Mesenchymal stem cell (in vitro differentiated cells and primary cell): ENCODE measurements around the gene ACAD8.
A peak's percentile ranks its signal among the peaks of the same experiment; 100 is the strongest.

Experiments used
- DNase-seq: peaks from one replicate; pipeline ENCODE4 v3.0.0-alpha.2; 2013
- H2AFZ ChIP-seq: one replicate; pipeline ENCODE4 v1.6.1; 2013; ENCODE audit warnings: low read depth, mild to moderate bottlenecking, control low read depth, inconsistent platforms, low read length, moderate library complexity
- H2AK5ac ChIP-seq: 2 replicates; pipeline ENCODE4 v1.6.1; 2013; ENCODE audit warnings: low read length, moderate library complexity, mild to moderate bottlenecking, inconsistent platforms; ENCODE audit not compliant: severe bottlenecking
- H2BK120ac ChIP-seq: one replicate; pipeline ENCODE4 v1.6.1; 2013; ENCODE audit warnings: low read depth, mild to moderate bottlenecking, inconsistent platforms, low read length, moderate library complexity
- H2BK12ac ChIP-seq, 2 experiments: one replicate each; pipeline ENCODE4 v1.6.1; 2013; ENCODE audit warnings: inconsistent platforms in 2 of 2, low read length in 2 of 2, mild to moderate bottlenecking in 2 of 2, moderate library complexity in 2 of 2, control low read depth in 1 of 2
- H2BK15ac ChIP-seq: one replicate; pipeline ENCODE4 v1.6.1; 2013; ENCODE audit warnings: mild to moderate bottlenecking, low read depth, inconsistent platforms; ENCODE audit not compliant: poor library complexity, severe bottlenecking
- H2BK5ac ChIP-seq: 2 replicates; pipeline ENCODE4 v1.6.1; 2013; ENCODE audit warnings: low read depth, mild to moderate bottlenecking, low read length, control low read depth, inconsistent platforms; ENCODE audit not compliant: poor library complexity, severe bottlenecking
- H3K14ac ChIP-seq, 2 experiments: one replicate each; pipeline ENCODE4 v1.6.1; 2013; ENCODE audit warnings: inconsistent platforms in 2 of 2, low read length in 2 of 2, control low read depth in 1 of 2, mild to moderate bottlenecking in 1 of 2, moderate library complexity in 1 of 2
- H3K18ac ChIP-seq, 2 experiments: one replicate each; pipeline ENCODE4 v1.6.1; 2013; ENCODE audit warnings: inconsistent platforms in 2 of 2, low read length in 2 of 2, control low read depth in 1 of 2, low read depth in 1 of 2, mild to moderate bottlenecking in 1 of 2
- H3K23ac ChIP-seq, 2 experiments: one replicate each; pipeline ENCODE4 v1.6.1; 2013; ENCODE audit warnings: inconsistent platforms in 2 of 2, low read length in 2 of 2, mild to moderate bottlenecking in 2 of 2, moderate library complexity in 2 of 2, control low read depth in 1 of 2
- H3K27ac ChIP-seq: 2 replicates; pipeline ENCODE4 v1.5.1; 2013; ENCODE audit warnings: mild to moderate bottlenecking, moderate library complexity, low read length, control low read depth, inconsistent platforms; ENCODE audit not compliant: poor library complexity, severe bottlenecking
- H3K27me3 ChIP-seq, 2 experiments: 2 replicates each; pipeline versions ENCODE4 v1.6.1 to v1.7.0; 2013; ENCODE audit warnings: low read length in 2 of 2, mild to moderate bottlenecking in 2 of 2, moderate library complexity in 2 of 2, control low read depth in 1 of 2, inconsistent platforms in 1 of 2; ENCODE audit not compliant: control insufficient read depth in 1 of 2, insufficient read depth in 1 of 2
- H3K36me3 ChIP-seq, 2 experiments: 2 replicates each; pipeline versions ENCODE4 v1.6.1 to v1.7.0; 2013; ENCODE audit warnings: low read length in 2 of 2, control low read depth in 1 of 2, inconsistent platforms in 1 of 2, low read depth in 1 of 2, mild to moderate bottlenecking in 1 of 2; ENCODE audit not compliant: insufficient read depth in 2 of 2, control insufficient read depth in 1 of 2
- H3K4ac ChIP-seq, 2 experiments: one replicate each; pipeline ENCODE4 v1.6.1; 2013; ENCODE audit warnings: inconsistent platforms in 2 of 2, low read length in 2 of 2, mild to moderate bottlenecking in 2 of 2, moderate library complexity in 2 of 2, control low read depth in 1 of 2, low read depth in 1 of 2
- H3K4me1 ChIP-seq: 2 replicates; pipeline ENCODE4 v1.6.1; 2013; ENCODE audit warnings: low read depth, low read length, control low read depth; ENCODE audit not compliant: control insufficient read depth, insufficient read depth
- H3K4me2 ChIP-seq: 2 replicates; pipeline ENCODE4 v1.6.1; 2013; ENCODE audit warnings: low read length, mild to moderate bottlenecking, inconsistent platforms; ENCODE audit not compliant: poor library complexity, severe bottlenecking
- H3K4me3 ChIP-seq, 2 experiments: 2 replicates each; pipeline versions ENCODE4 v1.5.1 to v1.7.0; 2013; ENCODE audit warnings: low read length in 2 of 2, mild to moderate bottlenecking in 2 of 2, control low read depth in 1 of 2, low read depth in 1 of 2; ENCODE audit not compliant: insufficient read depth in 1 of 2
- H3K79me1 ChIP-seq: replicated peaks from 2 replicates; pipeline ENCODE4 v1.6.1; 2013; ENCODE audit warnings: mild to moderate bottlenecking, control low read depth, low read length, inconsistent platforms; ENCODE audit not compliant: poor library complexity, severe bottlenecking
- H3K9ac ChIP-seq: 2 replicates; pipeline ENCODE4 v1.7.0; 2013; ENCODE audit warnings: mild to moderate bottlenecking, low read length, moderate library complexity
- H3K9me3 ChIP-seq: 2 replicates; pipeline ENCODE4 v1.7.0; 2013; ENCODE audit warnings: mild to moderate bottlenecking, low read length; ENCODE audit not compliant: control insufficient read depth
- H4K8ac ChIP-seq: one replicate; pipeline ENCODE4 v1.6.1; 2013; ENCODE audit warnings: inconsistent platforms, mild to moderate bottlenecking, low read length, moderate library complexity
- H4K91ac ChIP-seq: one replicate; pipeline ENCODE4 v1.6.1; 2013; ENCODE audit warnings: mild to moderate bottlenecking, low read length, inconsistent platforms
- WGBS: methylation state at CpG from one replicate; pipeline ENCODE4 v1.1.7; 2013; ENCODE audit warnings: mixed read lengths; 5-methylcytosine and 5-hydroxymethylcytosine counted together

The ACAD8 gene

GRCh38 chr11:134215836-134216235 is 37.5 kb upstream of the ACAD8 start:
- no peak overlapping the region for H2AK5ac ChIP-seq
- H2AFZ ChIP-seq: no peak overlapping the region
- no peak overlapping the region for H2BK15ac ChIP-seq
- no peak overlapping the region for H2BK120ac ChIP-seq
- no peaks in the 10 kb centered on the region for H3K9me3 ChIP-seq
- H3K4me2 ChIP-seq: no peak overlapping the region
- peaks cover 1% of the 10 kb centered on the region for H3K4me1 ChIP-seq
- H2BK5ac ChIP-seq: no peak overlapping the region
- H3K23ac ChIP-seq: no peak overlapping the region
- no peak overlapping the region for H3K4me3 ChIP-seq
- no peak overlapping the region for H4K8ac ChIP-seq
- 98% methylated on average over 7 of the region's 7 CpGs for WGBS
- H2BK12ac ChIP-seq: no peak overlapping the region
- H3K4ac ChIP-seq: no peak overlapping the region
- H4K91ac ChIP-seq: no peak overlapping the region
- H3K18ac ChIP-seq: no peak overlapping the region
- no peak overlapping the region for H3K9ac ChIP-seq
- DNase-seq: no peak
- H3K14ac ChIP-seq: no peak overlapping the region
- peaks cover 28% of the 10 kb centered on the region for H3K79me1 ChIP-seq
- H3K27ac ChIP-seq: no peak overlapping the region
- no peaks in the 10 kb centered on the region for H3K27me3 ChIP-seq
- H3K36me3 ChIP-seq: peaks cover 12 to 21% of the 10 kb centered on the region in 2 experiments

- Histone ChIP-seq H3K27ac (no peak overlapping the region), H3K79me1 (peaks cover 26% of the 10 kb centered on the region), H2AFZ (no peak overlapping the region), H3K4ac (no peak overlapping the region), H3K4me3 (no peak overlapping the region), H3K27me3 (no peaks in the 10 kb centered on the region), H3K9ac (no peak overlapping the region), H2AK5ac (no peak overlapping the region), H3K23ac (no peak overlapping the region), H4K8ac (no peak overlapping the region), H3K4me1 (peaks cover 1% of the 10 kb centered on the region), H2BK5ac (no peak overlapping the region), H4K91ac (no peak overlapping the region), H2BK15ac (no peak overlapping the region), H3K18ac (no peak overlapping the region), H2BK120ac (no peak overlapping the region), H3K9me3 (no peaks in the 10 kb centered on the region), H2BK12ac (no peak overlapping the region), H3K36me3 (peaks cover 12 to 21% of the 10 kb centered on the region in 2 experiments), H3K4me2 (no peak overlapping the region), H3K14ac (no peak overlapping the region)
- WGBS: 100% methylated on average over 3 of the region's 3 CpGs
- DNase-seq: no peak
These were observed 36.6 kb upstream of the ACAD8 start for GRCh38 chr11:134216816-134217215.

GRCh38 chr11:134223121-134223520 is 30.2 kb upstream of the ACAD8 start:
- no peak overlapping the region for H3K14ac ChIP-seq
- H3K36me3 ChIP-seq: peaks cover 6 to 22% of the 10 kb centered on the region in 2 experiments
- DNase-seq: peak; percentile 28
- peaks cover 12% of the 10 kb centered on the region for H3K4me1 ChIP-seq
- 0% methylated on average over 5 of the region's 5 CpGs for WGBS
- peak overlapping the region in 1 of 2 experiments; percentile 18 for H3K18ac ChIP-seq
- no peak overlapping the region for H2AFZ ChIP-seq
- no peak overlapping the region for H2AK5ac ChIP-seq
- H3K27me3 ChIP-seq: no peaks in the 10 kb centered on the region
- H3K4ac ChIP-seq: no peak overlapping the region
- peak overlapping the region; percentile 71 for H3K4me2 ChIP-seq
- H3K79me1 ChIP-seq: peaks cover 27% of the 10 kb centered on the region
- peak overlapping the region; percentile 100 for H3K9ac ChIP-seq
- H3K9me3 ChIP-seq: no peaks in the 10 kb centered on the region
- no peak overlapping the region for H2BK12ac ChIP-seq
- no peak overlapping the region for H3K27ac ChIP-seq
- no peak overlapping the region for H2BK120ac ChIP-seq
- H3K4me3 ChIP-seq: peak overlapping the region; percentile 45 to 99
- no peak overlapping the region for H3K23ac ChIP-seq
- H4K91ac ChIP-seq: no peak overlapping the region
- no peak overlapping the region for H2BK15ac ChIP-seq
- no peak overlapping the region for H4K8ac ChIP-seq
- no peak overlapping the region for H2BK5ac ChIP-seq

- Histone ChIP-seq H3K4me2 (peak within 1 kb of the TSS; percentile 92), H3K4me1 (peaks cover 12% of the 10 kb centered on the region), H2BK15ac (no peak within 1 kb of the TSS), H4K8ac (peak within 1 kb of the TSS; percentile 66), H4K91ac (peak within 1 kb of the TSS; percentile 92), H3K14ac (peak within 1 kb of the TSS in 1 of 2 experiments; percentile 100), H3K23ac (peak within 1 kb of the TSS in 1 of 2 experiments; percentile 97), H2BK12ac (peak within 1 kb of the TSS; percentile 22 to 74), H3K27ac (peak within 1 kb of the TSS; percentile 56), H3K27me3 (no peaks in the 10 kb centered on the region), H2AK5ac (no peak within 1 kb of the TSS), H3K36me3 (peaks cover 3 to 14% of the 10 kb centered on the region in 2 experiments), H3K79me1 (peaks cover 21% of the 10 kb centered on the region), H2BK5ac (no peak within 1 kb of the TSS), H2AFZ (peak within 1 kb of the TSS; percentile 95), H3K9ac (peak within 1 kb of the TSS; percentile 100), H3K9me3 (no peaks in the 10 kb centered on the region), H3K18ac (peak within 1 kb of the TSS; percentile 98 to 99), H3K4ac (peak within 1 kb of the TSS; percentile 71 to 95), H2BK120ac (peak within 1 kb of the TSS; percentile 71), H3K4me3 (peak within 1 kb of the TSS; percentile 98 to 99)
- WGBS: under 1% methylated on average over 85 of the region's 89 CpGs
- peak; percentile 97 for DNase-seq
These were observed 29.3 kb upstream of the ACAD8 start, which contains the start of the genes NCAPD3 and VPS26B for GRCh38 chr11:134223836-134224709. Gene NCAPD3, minus strand, starts transcription at chr11:134223967. Its CDS starts 41 bp downstream, at chr11:134223926. Gene VPS26B, plus strand, starts transcription at chr11:134224671. Its CDS starts 452 bp downstream, at chr11:134225123.
